HepG2 (cell line): ENCODE results near the gene SP3. TPM values are rescaled to one million over a fixed set of nuclear protein-coding genes. Genes with fewer than 3 reads are reported as not detected.

ENCODE experiments used
- CBX1 ChIP-seq: IDR thresholded peaks from one replicate; pipeline ENCODE4 v1.6.1; 2016; ENCODE audit warnings: antibody characterized with exemption, low read depth
- ERF ChIP-seq: IDR thresholded peaks from 2 replicates; pipeline ENCODE4 v1.6.1; 2018; ENCODE audit warnings: missing biosample characterization, missing genetic modification reagents
- HES4 ChIP-seq: sonication (generic); formaldehyde crosslinking; IDR thresholded peaks from 2 replicates; pipeline ENCODE4 v1.9.0; 2021; ENCODE audit warnings: mild to moderate bottlenecking, missing genetic modification reagents, borderline replicate concordance
- KMT2B ChIP-seq: IDR thresholded peaks from 2 replicates; pipeline ENCODE4 v1.6.1; 2016; ENCODE audit warnings: missing genetic modification reagents, missing compliant biosample characterization
- MED13 ChIP-seq: sonication (generic); formaldehyde crosslinking; IDR thresholded peaks from 2 replicates; pipeline ENCODE4 v1.5.0; 2020; ENCODE audit warnings: missing genetic modification reagents
- NR2F6 ChIP-seq, 2 experiments: IDR thresholded peaks; 2 replicates each; pipeline ENCODE4 v1.6.1; 2016; ENCODE audit warnings: antibody characterized with exemption in 1 of 2, mild to moderate bottlenecking in 1 of 2
- SRSF1 ChIP-seq: fragments of 200-400 bp; formaldehyde crosslinking; optimal IDR thresholded peaks from 2 replicates; pipeline ENCODE3; 2017; ENCODE audit warnings: mild to moderate bottlenecking, low read depth, low read length, moderate library complexity
- SRSF4 ChIP-seq: fragments of 200-400 bp; formaldehyde crosslinking; IDR thresholded peaks from one replicate; pipeline ENCODE4 v1.6.1; 2018; ENCODE audit warnings: mild to moderate bottlenecking, low read depth, low read length, moderate library complexity; ENCODE audit not compliant: poor library complexity, severe bottlenecking
- ZBTB21 ChIP-seq: sonication (generic); formaldehyde crosslinking; IDR thresholded peaks from 2 replicates; pipeline ENCODE4 v1.4.0; 2020; ENCODE audit warnings: missing genetic modification reagents
- ZC3H13 ChIP-seq: sonication (generic); formaldehyde crosslinking; IDR thresholded peaks from 2 replicates; pipeline ENCODE4 v1.8.1; 2023; ENCODE audit warnings: mild to moderate bottlenecking, missing genetic modification reagents, moderate library complexity
- ZNF101 ChIP-seq: sonication (generic); formaldehyde crosslinking; IDR thresholded peaks from 2 replicates; pipeline ENCODE4 v1.4.0; 2020; ENCODE audit warnings: mild to moderate bottlenecking, low read depth, missing genetic modification reagents, borderline replicate concordance
- ZNF274 ChIP-seq: sonication (generic); formaldehyde crosslinking; IDR thresholded peaks from 2 replicates; pipeline ENCODE4 v1.5.1; 2020; ENCODE audit warnings: mild to moderate bottlenecking, missing genetic modification reagents
- ZNF430 ChIP-seq: sonication (generic); formaldehyde crosslinking; IDR thresholded peaks from 2 replicates; pipeline ENCODE4 v1.9.0; 2021; ENCODE audit warnings: mild to moderate bottlenecking, missing genetic modification reagents
- ZNF496 ChIP-seq: sonication (generic); formaldehyde crosslinking; IDR thresholded peaks from 2 replicates; pipeline ENCODE4 v1.8.1; 2023; ENCODE audit warnings: mild to moderate bottlenecking, moderate library complexity, missing genetic modification reagents; ENCODE audit not compliant: insufficient replicate concordance
- ZNF652 ChIP-seq: IDR thresholded peaks from 2 replicates; pipeline ENCODE4 v1.6.1; 2016; ENCODE audit warnings: low read depth, borderline replicate concordance
- ZNF775 ChIP-seq: sonication (generic); formaldehyde crosslinking; IDR thresholded peaks from 2 replicates; pipeline ENCODE4 v1.4.0; 2020; ENCODE audit warnings: missing genetic modification reagents, mild to moderate bottlenecking, moderate library complexity, borderline replicate concordance
- ZNF850 ChIP-seq: sonication (generic); formaldehyde crosslinking; conservative IDR thresholded peaks from 2 replicates; pipeline ENCODE4 v1.9.0; 2021; ENCODE audit warnings: mild to moderate bottlenecking, missing genetic modification reagents
- polyA plus RNA-seq, 8 experiments: library from polyadenylated mRNA; depleted of rRNA in 3 of 8; stranded (reverse) in 7 of 8; unstranded in 1 of 8; fragments of >200 nt; fragmentation: Illumina TruSeq in 4 of 8; extraction: Trizol in 4 of 8; gene quantifications; 2 replicates each; pipeline versions ENCODE4 v1.2.1 to v1.2.3, GENCODE V29; 2011 to 2016; ENCODE audit warnings: low read depth in 4 of 8, missing spikeins in 1 of 8, mixed read lengths in 1 of 8; ENCODE audit not compliant: insufficient read depth in 1 of 8
- total RNA-seq, 5 experiments: library from RNA; depleted of rRNA; stranded (reverse); fragments of >200 nt; fragmentation: Illumina TruSeq; extraction: Trizol; gene quantifications; 2 replicates each; pipeline ENCODE4 v1.2.3, GENCODE V29; 2016; ENCODE audit warnings: low read depth in 1 of 5
- TF ChIP-seq, protein P1 (sequence below): sonication (generic); formaldehyde crosslinking; IDR thresholded peaks from 2 replicates; pipeline ENCODE4 v1.9.0; 2021; ENCODE audit warnings: missing genetic modification reagents, borderline replicate concordance
- TF ChIP-seq, protein P2 (sequence below): sonication (generic); formaldehyde crosslinking; IDR thresholded peaks from 2 replicates; pipeline ENCODE4 v1.5.1; 2020; ENCODE audit warnings: mild to moderate bottlenecking, missing genetic modification reagents, moderate library complexity
- TF ChIP-seq, protein P3 (sequence below): sonication (generic); formaldehyde crosslinking; IDR thresholded peaks from 2 replicates; pipeline ENCODE4 v1.5.0; 2020; ENCODE audit warnings: mild to moderate bottlenecking, low read depth, missing genetic modification reagents, borderline replicate concordance
- TF ChIP-seq, protein P4 (sequence below): sonication (generic); formaldehyde crosslinking; IDR thresholded peaks from 2 replicates; pipeline ENCODE4 v1.4.0; 2020; ENCODE audit warnings: missing genetic modification reagents

Gene SP3
- total and polyA plus RNA-seq, 2 of the 13 experiments (the other 11 are each of a cell fraction or from before 2014, with no cell fraction given): 57.3 to 132 TPM

DNA sequence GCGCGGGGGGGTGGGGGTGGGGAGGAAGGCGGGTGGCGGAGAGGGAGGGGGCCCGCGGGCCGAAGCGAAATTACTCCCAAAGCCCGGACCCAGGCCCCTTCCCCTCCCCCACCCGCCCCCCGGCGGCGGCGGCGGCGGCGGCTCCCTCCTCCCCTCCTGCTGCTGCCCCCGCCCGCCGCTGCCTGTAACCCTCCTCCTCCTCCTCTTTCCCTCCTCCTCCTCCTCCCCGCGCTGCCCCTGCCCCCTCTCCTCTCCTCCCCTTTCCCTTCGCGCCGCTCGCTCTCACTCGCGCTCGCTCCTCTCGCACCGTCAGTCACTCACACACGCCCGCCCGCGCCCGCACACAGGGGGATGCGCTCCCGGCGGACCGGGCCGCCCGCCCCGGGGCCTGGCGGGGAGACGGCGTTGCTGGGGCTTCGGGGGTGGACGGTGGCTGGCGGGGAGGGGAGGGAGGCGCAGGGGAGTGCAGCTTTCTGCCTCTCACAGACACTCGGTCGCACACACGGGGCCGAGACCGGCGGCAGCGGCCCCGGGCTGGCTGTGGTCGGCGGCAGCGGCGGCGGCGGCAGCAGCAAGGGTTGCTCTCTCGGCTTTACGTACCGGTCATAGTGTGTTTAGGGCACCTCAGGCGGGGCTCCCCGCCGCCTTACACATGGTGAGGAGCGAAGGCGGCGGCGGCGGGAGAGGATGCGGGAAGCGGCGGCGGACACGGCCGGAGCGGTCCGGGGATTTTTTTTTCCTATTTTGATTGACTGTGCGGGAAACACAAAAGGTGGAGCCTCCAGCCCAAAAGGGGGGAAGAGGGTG is 405 bp downstream of the SP3 start (continued):
- no peak; the same call in 1 of the 2 replicates for TF ChIP-seq ZNF850 (CRISPR knock-in tag)
- no peak for TF ChIP-seq HES4 (CRISPR knock-in tag)
- TF ChIP-seq NR2F6 (IDR thresholded peaks at IDR 0.05): no peak
- TF ChIP-seq NR2F6 (CRISPR knock-in tag; IDR thresholded peaks at IDR 0.05): no peak
- TF ChIP-seq ZNF274 (CRISPR knock-in tag): peak; percentile 24
- no peak; the same call in none of the 2 replicates for TF ChIP-seq MED13 (CRISPR knock-in tag)
- TF ChIP-seq, protein P1, sequence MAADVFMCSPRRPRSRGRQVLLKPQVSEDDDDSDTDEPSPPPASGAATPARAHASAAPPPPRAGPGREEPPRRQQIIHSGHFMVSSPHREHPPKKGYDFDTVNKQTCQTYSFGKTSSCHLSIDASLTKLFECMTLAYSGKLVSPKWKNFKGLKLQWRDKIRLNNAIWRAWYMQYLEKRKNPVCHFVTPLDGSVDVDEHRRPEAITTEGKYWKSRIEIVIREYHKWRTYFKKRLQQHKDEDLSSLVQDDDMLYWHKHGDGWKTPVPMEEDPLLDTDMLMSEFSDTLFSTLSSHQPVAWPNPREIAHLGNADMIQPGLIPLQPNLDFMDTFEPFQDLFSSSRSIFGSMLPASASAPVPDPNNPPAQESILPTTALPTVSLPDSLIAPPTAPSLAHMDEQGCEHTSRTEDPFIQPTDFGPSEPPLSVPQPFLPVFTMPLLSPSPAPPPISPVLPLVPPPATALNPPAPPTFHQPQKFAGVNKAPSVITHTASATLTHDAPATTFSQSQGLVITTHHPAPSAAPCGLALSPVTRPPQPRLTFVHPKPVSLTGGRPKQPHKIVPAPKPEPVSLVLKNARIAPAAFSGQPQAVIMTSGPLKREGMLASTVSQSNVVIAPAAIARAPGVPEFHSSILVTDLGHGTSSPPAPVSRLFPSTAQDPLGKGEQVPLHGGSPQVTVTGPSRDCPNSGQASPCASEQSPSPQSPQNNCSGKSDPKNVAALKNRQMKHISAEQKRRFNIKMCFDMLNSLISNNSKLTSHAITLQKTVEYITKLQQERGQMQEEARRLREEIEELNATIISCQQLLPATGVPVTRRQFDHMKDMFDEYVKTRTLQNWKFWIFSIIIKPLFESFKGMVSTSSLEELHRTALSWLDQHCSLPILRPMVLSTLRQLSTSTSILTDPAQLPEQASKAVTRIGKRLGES (CRISPR knock-in tag): no peak
- TF ChIP-seq KMT2B (CRISPR knock-in tag): no peak
- no peak for TF ChIP-seq SRSF1
- TF ChIP-seq, protein P2, sequence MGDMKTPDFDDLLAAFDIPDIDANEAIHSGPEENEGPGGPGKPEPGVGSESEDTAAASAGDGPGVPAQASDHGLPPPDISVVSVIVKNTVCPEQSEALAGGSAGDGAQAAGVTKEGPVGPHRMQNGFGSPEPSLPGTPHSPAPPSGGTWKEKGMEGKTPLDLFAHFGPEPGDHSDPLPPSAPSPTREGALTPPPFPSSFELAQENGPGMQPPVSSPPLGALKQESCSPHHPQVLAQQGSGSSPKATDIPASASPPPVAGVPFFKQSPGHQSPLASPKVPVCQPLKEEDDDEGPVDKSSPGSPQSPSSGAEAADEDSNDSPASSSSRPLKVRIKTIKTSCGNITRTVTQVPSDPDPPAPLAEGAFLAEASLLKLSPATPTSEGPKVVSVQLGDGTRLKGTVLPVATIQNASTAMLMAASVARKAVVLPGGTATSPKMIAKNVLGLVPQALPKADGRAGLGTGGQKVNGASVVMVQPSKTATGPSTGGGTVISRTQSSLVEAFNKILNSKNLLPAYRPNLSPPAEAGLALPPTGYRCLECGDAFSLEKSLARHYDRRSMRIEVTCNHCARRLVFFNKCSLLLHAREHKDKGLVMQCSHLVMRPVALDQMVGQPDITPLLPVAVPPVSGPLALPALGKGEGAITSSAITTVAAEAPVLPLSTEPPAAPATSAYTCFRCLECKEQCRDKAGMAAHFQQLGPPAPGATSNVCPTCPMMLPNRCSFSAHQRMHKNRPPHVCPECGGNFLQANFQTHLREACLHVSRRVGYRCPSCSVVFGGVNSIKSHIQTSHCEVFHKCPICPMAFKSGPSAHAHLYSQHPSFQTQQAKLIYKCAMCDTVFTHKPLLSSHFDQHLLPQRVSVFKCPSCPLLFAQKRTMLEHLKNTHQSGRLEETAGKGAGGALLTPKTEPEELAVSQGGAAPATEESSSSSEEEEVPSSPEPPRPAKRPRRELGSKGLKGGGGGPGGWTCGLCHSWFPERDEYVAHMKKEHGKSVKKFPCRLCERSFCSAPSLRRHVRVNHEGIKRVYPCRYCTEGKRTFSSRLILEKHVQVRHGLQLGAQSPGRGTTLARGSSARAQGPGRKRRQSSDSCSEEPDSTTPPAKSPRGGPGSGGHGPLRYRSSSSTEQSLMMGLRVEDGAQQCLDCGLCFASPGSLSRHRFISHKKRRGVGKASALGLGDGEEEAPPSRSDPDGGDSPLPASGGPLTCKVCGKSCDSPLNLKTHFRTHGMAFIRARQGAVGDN (CRISPR knock-in tag): no peak
- TF ChIP-seq CBX1: peak; percentile 15
- no peak for TF ChIP-seq ZBTB21 (CRISPR knock-in tag)
- no peak for TF ChIP-seq ZNF652 (CRISPR knock-in tag)
- TF ChIP-seq ERF (CRISPR knock-in tag): no peak
- TF ChIP-seq ZNF430: no peak
- no peak for TF ChIP-seq ZNF775
- TF ChIP-seq, protein P3, sequence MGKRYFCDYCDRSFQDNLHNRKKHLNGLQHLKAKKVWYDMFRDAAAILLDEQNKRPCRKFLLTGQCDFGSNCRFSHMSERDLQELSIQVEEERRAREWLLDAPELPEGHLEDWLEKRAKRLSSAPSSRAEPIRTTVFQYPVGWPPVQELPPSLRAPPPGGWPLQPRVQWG (CRISPR knock-in tag): no peak
- TF ChIP-seq, protein P4, sequence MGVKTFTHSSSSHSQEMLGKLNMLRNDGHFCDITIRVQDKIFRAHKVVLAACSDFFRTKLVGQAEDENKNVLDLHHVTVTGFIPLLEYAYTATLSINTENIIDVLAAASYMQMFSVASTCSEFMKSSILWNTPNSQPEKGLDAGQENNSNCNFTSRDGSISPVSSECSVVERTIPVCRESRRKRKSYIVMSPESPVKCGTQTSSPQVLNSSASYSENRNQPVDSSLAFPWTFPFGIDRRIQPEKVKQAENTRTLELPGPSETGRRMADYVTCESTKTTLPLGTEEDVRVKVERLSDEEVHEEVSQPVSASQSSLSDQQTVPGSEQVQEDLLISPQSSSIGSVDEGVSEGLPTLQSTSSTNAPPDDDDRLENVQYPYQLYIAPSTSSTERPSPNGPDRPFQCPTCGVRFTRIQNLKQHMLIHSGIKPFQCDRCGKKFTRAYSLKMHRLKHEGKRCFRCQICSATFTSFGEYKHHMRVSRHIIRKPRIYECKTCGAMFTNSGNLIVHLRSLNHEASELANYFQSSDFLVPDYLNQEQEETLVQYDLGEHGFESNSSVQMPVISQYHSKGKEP (CRISPR knock-in tag): no peak
- TF ChIP-seq SRSF4: no peak
- no peak; the same call in 1 of the 2 replicates for TF ChIP-seq ZC3H13 (CRISPR knock-in tag)
- TF ChIP-seq ZNF101 (CRISPR knock-in tag): no peak
- TF ChIP-seq ZNF496 (CRISPR knock-in tag): no peak
